WTC11 (cell line): ENCODE results near the gene METTL24. TPM values are rescaled to one million over a fixed set of nuclear protein-coding genes. Genes with fewer than 3 reads are reported as not detected.
A peak's percentile ranks its signal among the peaks of the same experiment; 100 is the strongest.

Experiments
- ATAC-seq: fragments of 200-7000 bp; cut with Tn5 transposase; 2 replicates; pipeline ENCODE4 v1.10.0; 2021; ENCODE audit warnings: mild to moderate bottlenecking, moderate library complexity
- CTCF ChIA-PET: fragments of 300-600 bp; sonication (Branson Sonifier 250); formaldehyde crosslinking; loops from one replicate; lab custom pipeline; 2021; ENCODE audit warnings: antibody characterized with exemption; lab: Charles Lee
- POLR2A ChIA-PET: fragments of 350-600 bp; sonication (Branson Sonifier 250); formaldehyde crosslinking; loops from one replicate; lab custom pipeline; 2021; ENCODE audit warnings: antibody characterized with exemption; lab: Charles Lee
- DNase-seq: peaks from one replicate; pipeline ENCODE4 v3.0.0; 2021; ENCODE audit warnings: low spot score
- H3K27ac Mint-ChIP-seq: 2 replicates; pipeline ENCODE4 v1.8.0; 2021; ENCODE audit warnings: mixed read lengths
- H3K27me3 Mint-ChIP-seq: 2 replicates; pipeline ENCODE4 v1.8.0; 2021; ENCODE audit warnings: low read depth, mild to moderate bottlenecking, moderate library complexity, mixed read lengths
- H3K36me3 Mint-ChIP-seq: 2 replicates; pipeline ENCODE4 v1.8.0; 2021; ENCODE audit warnings: mixed read lengths
- H3K4me1 Mint-ChIP-seq: 2 replicates; pipeline ENCODE4 v1.8.0; 2022; ENCODE audit warnings: mixed read lengths
- H3K4me3 Mint-ChIP-seq: 2 replicates; pipeline ENCODE4 v1.8.0; 2021; ENCODE audit warnings: mild to moderate bottlenecking, moderate library complexity, mixed read lengths
- H3K9me3 Mint-ChIP-seq: 2 replicates; pipeline ENCODE4 v1.8.0; 2021; ENCODE audit warnings: mixed read lengths
- ATF1 ChIP-seq: sonication (generic); formaldehyde crosslinking; IDR thresholded peaks from 2 replicates; pipeline ENCODE4 v1.8.1; 2023; ENCODE audit warnings: mild to moderate bottlenecking, moderate library complexity, missing genetic modification reagents
- CBFB ChIP-seq: sonication (generic); formaldehyde crosslinking; IDR thresholded peaks from 2 replicates; pipeline ENCODE4 v1.8.1; 2022; ENCODE audit warnings: mild to moderate bottlenecking, low read depth, missing genetic modification reagents
- E2F1 ChIP-seq: sonication (generic); formaldehyde crosslinking; IDR thresholded peaks from 2 replicates; pipeline ENCODE4 v1.8.0; 2022; ENCODE audit warnings: mild to moderate bottlenecking, missing genetic modification reagents
- E2F5 ChIP-seq: sonication (generic); formaldehyde crosslinking; IDR thresholded peaks from 2 replicates; pipeline ENCODE4 v1.8.1; 2022; ENCODE audit warnings: mild to moderate bottlenecking, moderate library complexity, missing genetic modification reagents
- EMX1 ChIP-seq: fragments of 250-450 bp; sonication (Bioruptor Pico); IDR thresholded peaks from 2 replicates; pipeline ENCODE4 v1.8.0; 2021; ENCODE audit warnings: mild to moderate bottlenecking
- FOXK1 ChIP-seq: sonication (generic); formaldehyde crosslinking; IDR thresholded peaks from 2 replicates; pipeline ENCODE4 v1.8.0; 2022; ENCODE audit warnings: mild to moderate bottlenecking, moderate library complexity, missing genetic modification reagents
- FOXP1 ChIP-seq: sonication (generic); formaldehyde crosslinking; IDR thresholded peaks from 2 replicates; pipeline ENCODE4 v1.8.0; 2022; ENCODE audit warnings: missing genetic modification reagents, mild to moderate bottlenecking, moderate library complexity, borderline replicate concordance
- GABPB1 ChIP-seq: sonication (generic); formaldehyde crosslinking; IDR thresholded peaks from 2 replicates; pipeline ENCODE4 v1.8.1; 2023; ENCODE audit warnings: mild to moderate bottlenecking, missing genetic modification reagents
- GRHL2 ChIP-seq: fragments of 250-450 bp; sonication (Bioruptor Pico); IDR thresholded peaks from 2 replicates; pipeline ENCODE4 v1.8.0; 2022; ENCODE audit warnings: mild to moderate bottlenecking, moderate library complexity; ENCODE audit not compliant: insufficient replicate concordance, severe bottlenecking
- KAT7 ChIP-seq: sonication (generic); formaldehyde crosslinking; IDR thresholded peaks from 2 replicates; pipeline ENCODE4 v1.8.1; 2023; ENCODE audit warnings: missing genetic modification reagents, mild to moderate bottlenecking, borderline replicate concordance
- MXD4 ChIP-seq: fragments of 250-450 bp; sonication (Bioruptor Pico); IDR thresholded peaks from 2 replicates; pipeline ENCODE4 v1.8.0; 2021; ENCODE audit warnings: mild to moderate bottlenecking, moderate library complexity, borderline replicate concordance
- MYBL2 ChIP-seq: sonication (generic); formaldehyde crosslinking; IDR thresholded peaks from 2 replicates; pipeline ENCODE4 v1.8.1; 2023; ENCODE audit warnings: mild to moderate bottlenecking, moderate library complexity, missing genetic modification reagents
- NFE2L1 ChIP-seq: sonication (generic); formaldehyde crosslinking; IDR thresholded peaks from 2 replicates; pipeline ENCODE4 v1.8.1; 2023; ENCODE audit warnings: missing genetic modification reagents
- NR3C1 ChIP-seq: sonication (generic); formaldehyde crosslinking; conservative IDR thresholded peaks from 2 replicates; pipeline ENCODE4 v1.8.1; 2023; ENCODE audit warnings: low read depth, mild to moderate bottlenecking, missing genetic modification reagents
- OVOL2 ChIP-seq: fragments of 250-450 bp; sonication (Bioruptor Pico); IDR thresholded peaks from 2 replicates; pipeline ENCODE4 v1.9.0; 2021; ENCODE audit warnings: mild to moderate bottlenecking, borderline replicate concordance
- SOX15 ChIP-seq: fragments of 250-450 bp; sonication (Bioruptor Pico); IDR thresholded peaks from 2 replicates; pipeline ENCODE4 v1.9.0; 2021; ENCODE audit warnings: mild to moderate bottlenecking
- SP1 ChIP-seq: sonication (generic); formaldehyde crosslinking; conservative IDR thresholded peaks from 2 replicates; pipeline ENCODE4 v1.8.1; 2022; ENCODE audit warnings: missing genetic modification reagents
- TCF7 ChIP-seq: sonication (generic); formaldehyde crosslinking; IDR thresholded peaks from 2 replicates; pipeline ENCODE4 v1.8.0; 2022; ENCODE audit warnings: mild to moderate bottlenecking, low read depth, missing genetic modification reagents, moderate library complexity
- TEAD1 ChIP-seq: sonication (generic); formaldehyde crosslinking; IDR thresholded peaks from 2 replicates; pipeline ENCODE4 v1.8.0; 2022; ENCODE audit warnings: mild to moderate bottlenecking, missing genetic modification reagents
- TP53 ChIP-seq: sonication (generic); formaldehyde crosslinking; IDR thresholded peaks from 2 replicates; pipeline ENCODE4 v1.8.1; 2023; ENCODE audit warnings: mild to moderate bottlenecking, missing genetic modification reagents
- ZNF219 ChIP-seq: sonication (generic); formaldehyde crosslinking; IDR thresholded peaks from 2 replicates; pipeline ENCODE4 v1.8.0; 2023; ENCODE audit warnings: missing genetic modification reagents, mild to moderate bottlenecking, borderline replicate concordance
- ZNF232 ChIP-seq: sonication (generic); formaldehyde crosslinking; IDR thresholded peaks from 2 replicates; pipeline ENCODE4 v1.8.0; 2022; ENCODE audit warnings: mild to moderate bottlenecking, missing genetic modification reagents
- ZNF671 ChIP-seq: fragments of 250-450 bp; sonication (Bioruptor Pico); IDR thresholded peaks from 2 replicates; pipeline ENCODE4 v1.8.0; 2021; ENCODE audit warnings: mild to moderate bottlenecking
- total RNA-seq: library from RNA; stranded (reverse); gene quantifications from 3 replicates; pipeline ENCODE4 v1.2.3, GENCODE V29; 2021
- TF ChIP-seq, protein P1 (sequence below): sonication (generic); formaldehyde crosslinking; IDR thresholded peaks from 2 replicates; pipeline ENCODE4 v1.8.1; 2022; ENCODE audit warnings: low read depth, missing genetic modification reagents, borderline replicate concordance
- TF ChIP-seq, protein P2 (sequence below): sonication (generic); formaldehyde crosslinking; IDR thresholded peaks from 2 replicates; pipeline ENCODE4 v1.8.1; 2023; ENCODE audit warnings: mild to moderate bottlenecking, moderate library complexity, missing genetic modification reagents

The METTL24 gene
- total RNA-seq, 1 experiment from 2014 or later: 0.31 TPM

GRCh38 chr6:110285306-110286060, 72.7 kb downstream of the METTL24 start:
- Mint-ChIP-seq H3K27me3 (no peaks in the 10 kb centered on the region), H3K4me1 (peaks cover 7% of the 10 kb centered on the region), H3K36me3 (0 out of 2 replicates have a peak, but pooled peaks cover 2% of the 10 kb centered on the region), H3K4me3 (no peak overlapping the region), H3K27ac (no peak overlapping the region), H3K9me3 (peaks cover 13% of the 10 kb centered on the region)
- POLR2A ChIA-PET: interaction anchor here (0.6 kb wide), 1 partner anchor 47 kb away, joined by 4 read pairs; no protein-coding TSS in a partner anchor
- CTCF ChIA-PET: interaction anchor here (0.8 kb wide), 1 partner anchor 105 kb away, joined by 3 read pairs; no protein-coding TSS in a partner anchor
- TF ChIP-seq NR3C1 (CRISPR knock-in tag) (no peak), NFE2L1 (CRISPR knock-in tag) (no peak), MYBL2 (no peak), SP1 (CRISPR knock-in tag) (no peak), GABPB1 (no peak), FOXK1 (no peak), E2F1 (CRISPR knock-in tag) (no peak), OVOL2 (CRISPR knock-in tag) (no peak)
- ATAC-seq (peak; percentile 50; the same call in 1 of the 2 replicates), DNase-seq (no peak)

DNA sequence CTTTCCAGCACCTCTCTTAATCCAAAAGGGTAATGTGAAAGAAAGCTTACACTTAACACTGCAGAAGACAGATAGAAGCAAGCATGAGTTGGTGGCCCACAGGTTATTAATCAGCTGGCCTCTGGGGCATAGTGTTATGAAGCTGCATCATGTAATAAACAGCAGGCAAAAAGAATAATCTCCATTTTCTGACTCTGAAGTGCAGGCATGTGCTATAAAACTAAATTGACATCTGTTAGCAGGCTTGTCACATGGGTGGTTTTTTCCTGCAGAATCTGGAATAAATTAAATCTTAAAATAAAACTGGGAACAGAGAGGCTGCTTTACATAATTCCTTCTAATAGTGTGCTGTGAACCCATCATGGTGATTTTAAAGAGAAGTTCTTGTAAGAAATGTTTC, 73.3 kb downstream of the METTL24 start:
- CTCF ChIA-PET: interaction anchor here (0.8 kb wide), 1 partner anchor 105 kb away, joined by 3 read pairs; no protein-coding TSS in a partner anchor

GRCh38 chr6:110283657-110284056, 74.5 kb downstream of the METTL24 start:
- Mint-ChIP-seq H3K9me3 (peaks cover 8% of the 10 kb centered on the region), H3K4me3 (no peak overlapping the region), H3K27me3 (no peaks in the 10 kb centered on the region), H3K4me1 (peaks cover 7% of the 10 kb centered on the region), H3K27ac (no peak overlapping the region), H3K36me3 (peaks cover 3% of the 10 kb centered on the region; the same call in 1 of the 2 replicates)
- TF ChIP-seq ATF1 (CRISPR knock-in tag): no peak
- no peak for TF ChIP-seq KAT7
- no peak for TF ChIP-seq OVOL2 (CRISPR knock-in tag)
- TF ChIP-seq SOX15 (CRISPR knock-in tag): no peak
- TF ChIP-seq TP53 (CRISPR knock-in tag): no peak
- no peak for TF ChIP-seq EMX1 (CRISPR knock-in tag)
- TF ChIP-seq TCF7 (CRISPR knock-in tag): no peak
- TF ChIP-seq SP1 (CRISPR knock-in tag): no peak
- no peak for TF ChIP-seq FOXP1 (CRISPR knock-in tag)
- no peak for TF ChIP-seq ZNF219 (CRISPR knock-in tag)
- TF ChIP-seq, protein P1, sequence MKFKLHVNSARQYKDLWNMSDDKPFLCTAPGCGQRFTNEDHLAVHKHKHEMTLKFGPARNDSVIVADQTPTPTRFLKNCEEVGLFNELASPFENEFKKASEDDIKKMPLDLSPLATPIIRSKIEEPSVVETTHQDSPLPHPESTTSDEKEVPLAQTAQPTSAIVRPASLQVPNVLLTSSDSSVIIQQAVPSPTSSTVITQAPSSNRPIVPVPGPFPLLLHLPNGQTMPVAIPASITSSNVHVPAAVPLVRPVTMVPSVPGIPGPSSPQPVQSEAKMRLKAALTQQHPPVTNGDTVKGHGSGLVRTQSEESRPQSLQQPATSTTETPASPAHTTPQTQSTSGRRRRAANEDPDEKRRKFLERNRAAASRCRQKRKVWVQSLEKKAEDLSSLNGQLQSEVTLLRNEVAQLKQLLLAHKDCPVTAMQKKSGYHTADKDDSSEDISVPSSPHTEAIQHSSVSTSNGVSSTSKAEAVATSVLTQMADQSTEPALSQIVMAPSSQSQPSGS: no peak
- no peak for TF ChIP-seq CBFB
- no peak for TF ChIP-seq ZNF671 (CRISPR knock-in tag)
- no peak for TF ChIP-seq MXD4 (CRISPR knock-in tag)
- no peak for TF ChIP-seq ZNF232 (CRISPR knock-in tag)
- no peak for TF ChIP-seq TEAD1 (CRISPR knock-in tag)
- no peak for TF ChIP-seq GABPB1
- no peak for TF ChIP-seq GRHL2 (CRISPR knock-in tag)
- no peak for TF ChIP-seq E2F5 (CRISPR knock-in tag)
- DNase-seq (no peak), ATAC-seq (no peak)
- ChIA-PET POLR2A (no interaction called here), CTCF (interaction anchor here (1.1 kb wide), 1 partner anchor 58 kb away, joined by 3 read pairs; no protein-coding TSS in a partner anchor)

More for the DNA sequence above, 73.3 kb downstream of the METTL24 start:
- no peaks in the 10 kb centered on the region for H3K27me3 Mint-ChIP-seq
- DNase-seq (no peak), ATAC-seq (no peak)
- no peak overlapping the region for H3K4me3 Mint-ChIP-seq
- H3K27ac Mint-ChIP-seq: no peak overlapping the region
- H3K36me3 Mint-ChIP-seq: no peaks in the 10 kb centered on the region
- POLR2A ChIA-PET: interaction anchor here (0.6 kb wide), 1 partner anchor 48 kb away, joined by 4 read pairs; no protein-coding TSS in a partner anchor
- H3K9me3 Mint-ChIP-seq: peaks cover 9% of the 10 kb centered on the region
- H3K4me1 Mint-ChIP-seq: peaks cover 7% of the 10 kb centered on the region
- TF ChIP-seq, protein P2, sequence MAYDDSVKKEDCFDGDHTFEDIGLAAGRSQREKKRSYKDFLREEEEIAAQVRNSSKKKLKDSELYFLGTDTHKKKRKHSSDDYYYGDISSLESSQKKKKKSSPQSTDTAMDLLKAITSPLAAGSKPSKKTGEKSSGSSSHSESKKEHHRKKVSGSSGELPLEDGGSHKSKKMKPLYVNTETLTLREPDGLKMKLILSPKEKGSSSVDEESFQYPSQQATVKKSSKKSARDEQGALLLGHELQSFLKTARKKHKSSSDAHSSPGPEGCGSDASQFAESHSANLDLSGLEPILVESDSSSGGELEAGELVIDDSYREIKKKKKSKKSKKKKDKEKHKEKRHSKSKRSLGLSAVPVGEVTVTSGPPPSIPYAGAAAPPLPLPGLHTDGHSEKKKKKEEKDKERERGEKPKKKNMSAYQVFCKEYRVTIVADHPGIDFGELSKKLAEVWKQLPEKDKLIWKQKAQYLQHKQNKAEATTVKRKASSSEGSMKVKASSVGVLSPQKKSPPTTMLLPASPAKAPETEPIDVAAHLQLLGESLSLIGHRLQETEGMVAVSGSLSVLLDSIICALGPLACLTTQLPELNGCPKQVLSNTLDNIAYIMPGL: no peak
